BE2C (cell line): ENCODE results near the gene GRIN2D.

Experiments used
- DNase-seq: peaks from one replicate; pipeline ENCODE4 v3.0.0-alpha.2; 2020
- H3K27me3 ChIP-seq: fragments of 250-450 bp; sonication (Bioruptor Pico); 2 replicates; pipeline ENCODE4 v1.5.1; 2020; ENCODE audit warnings: mild to moderate bottlenecking
- H3K36me3 ChIP-seq: fragments of 250-450 bp; sonication (Bioruptor Pico); 2 replicates; pipeline ENCODE4 v1.5.1; 2020; ENCODE audit warnings: mild to moderate bottlenecking
- H3K4me1 ChIP-seq: fragments of 250-450 bp; sonication (Bioruptor Pico); 2 replicates; pipeline ENCODE4 v1.5.1; 2020
- H3K4me3 ChIP-seq: 2 replicates; pipeline ENCODE4 v1.5.1; 2011; ENCODE audit warnings: low read depth, low read length
- H3K9me3 ChIP-seq: fragments of 250-450 bp; sonication (Bioruptor Pico); 2 replicates; pipeline ENCODE4 v1.5.1; 2020
- TF ChIP-seq, protein P1 (sequence below): IDR thresholded peaks from 2 replicates; pipeline ENCODE4 v1.5.1; 2012; ENCODE audit warnings: mild to moderate bottlenecking, low read depth, low read length

Gene GRIN2D

DNA sequence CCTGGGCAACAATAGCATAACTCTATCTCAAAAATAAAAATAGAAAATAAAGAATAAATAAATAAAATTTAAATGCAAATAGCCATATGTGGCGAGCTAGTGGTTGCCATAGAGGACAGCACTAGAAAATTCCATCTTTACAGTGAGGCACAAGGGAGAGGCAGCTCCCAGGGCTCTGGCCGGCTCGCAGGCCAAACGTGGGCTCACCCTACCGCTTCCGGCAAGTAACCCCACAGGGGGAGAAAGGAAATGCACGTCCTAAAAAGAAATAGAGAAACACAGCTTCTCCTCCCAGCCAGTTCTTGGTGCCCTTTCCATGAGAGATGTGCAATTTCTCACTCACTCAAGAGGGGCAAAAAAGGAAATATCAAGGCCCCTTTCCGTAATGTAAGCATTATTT is 39.9 kb downstream of the GRIN2D start:
- H3K36me3 ChIP-seq: no peaks in the 10 kb centered on the region
- H3K27me3 ChIP-seq: peaks cover 5% of the 10 kb centered on the region; the same call in 1 of the 2 replicates
- no peaks in the 10 kb centered on the region; the same call in 1 of the 2 replicates for H3K4me1 ChIP-seq
- no peaks in the 10 kb centered on the region; the same call in 1 of the 2 replicates for H3K9me3 ChIP-seq
- TF ChIP-seq, protein P1, sequence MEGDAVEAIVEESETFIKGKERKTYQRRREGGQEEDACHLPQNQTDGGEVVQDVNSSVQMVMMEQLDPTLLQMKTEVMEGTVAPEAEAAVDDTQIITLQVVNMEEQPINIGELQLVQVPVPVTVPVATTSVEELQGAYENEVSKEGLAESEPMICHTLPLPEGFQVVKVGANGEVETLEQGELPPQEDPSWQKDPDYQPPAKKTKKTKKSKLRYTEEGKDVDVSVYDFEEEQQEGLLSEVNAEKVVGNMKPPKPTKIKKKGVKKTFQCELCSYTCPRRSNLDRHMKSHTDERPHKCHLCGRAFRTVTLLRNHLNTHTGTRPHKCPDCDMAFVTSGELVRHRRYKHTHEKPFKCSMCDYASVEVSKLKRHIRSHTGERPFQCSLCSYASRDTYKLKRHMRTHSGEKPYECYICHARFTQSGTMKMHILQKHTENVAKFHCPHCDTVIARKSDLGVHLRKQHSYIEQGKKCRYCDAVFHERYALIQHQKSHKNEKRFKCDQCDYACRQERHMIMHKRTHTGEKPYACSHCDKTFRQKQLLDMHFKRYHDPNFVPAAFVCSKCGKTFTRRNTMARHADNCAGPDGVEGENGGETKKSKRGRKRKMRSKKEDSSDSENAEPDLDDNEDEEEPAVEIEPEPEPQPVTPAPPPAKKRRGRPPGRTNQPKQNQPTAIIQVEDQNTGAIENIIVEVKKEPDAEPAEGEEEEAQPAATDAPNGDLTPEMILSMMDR: no peak
- DNase-seq: no peak
- no peak overlapping the region for H3K4me3 ChIP-seq

- H3K36me3 ChIP-seq: no peaks in the 10 kb centered on the region
- H3K4me1 ChIP-seq: no peaks in the 10 kb centered on the region; the same call in 1 of the 2 replicates
- no peak for DNase-seq
- H3K27me3 ChIP-seq: peaks cover 8% of the 10 kb centered on the region
- TF ChIP-seq, protein P1: no peak
- no peaks in the 10 kb centered on the region; the same call in 1 of the 2 replicates for H3K9me3 ChIP-seq
- no peak overlapping the region for H3K4me3 ChIP-seq
Measured at GRCh38 chr19:48436586-48436985, 43.1 kb downstream of the GRIN2D start.

DNA sequence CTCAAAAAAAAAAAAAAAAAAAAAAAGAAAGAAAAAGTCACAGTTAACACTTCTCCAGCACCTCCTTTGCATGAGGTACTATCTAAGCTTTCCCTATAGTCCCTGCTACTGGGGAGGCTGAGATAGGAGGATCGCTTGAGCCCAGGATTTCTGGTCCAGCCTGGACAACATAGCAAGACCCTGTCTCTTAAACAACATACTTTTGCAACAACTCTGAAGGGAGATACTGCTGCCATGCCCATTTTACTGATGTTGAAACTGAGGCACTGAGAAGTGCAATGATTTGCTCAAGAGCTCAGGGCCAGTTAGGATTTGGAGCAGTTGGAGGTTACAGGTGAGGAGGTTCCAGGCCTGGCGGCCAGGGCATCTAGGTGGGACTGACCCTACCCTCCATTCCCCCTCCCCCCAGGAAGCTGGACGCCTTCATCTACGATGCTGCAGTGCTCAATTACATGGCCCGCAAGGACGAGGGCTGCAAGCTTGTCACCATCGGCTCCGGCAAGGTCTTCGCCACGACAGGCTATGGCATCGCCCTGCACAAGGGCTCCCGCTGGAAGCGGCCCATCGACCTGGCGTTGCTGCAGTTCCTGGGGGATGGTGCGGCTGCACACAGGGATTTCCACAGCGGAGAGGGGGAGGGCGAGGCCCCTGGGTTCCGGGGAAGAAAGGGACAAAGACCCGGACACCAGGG is 48.0 kb downstream of the GRIN2D start:
- TF ChIP-seq, protein P1: no peak
- no peak for DNase-seq
- Histone ChIP-seq H3K36me3 (no peaks in the 10 kb centered on the region), H3K4me1 (peaks cover 5% of the 10 kb centered on the region; the same call in 1 of the 2 replicates), H3K9me3 (no peaks in the 10 kb centered on the region; the same call in 1 of the 2 replicates), H3K4me3 (no peak overlapping the region), H3K27me3 (peaks cover 40% of the 10 kb centered on the region)

DNA sequence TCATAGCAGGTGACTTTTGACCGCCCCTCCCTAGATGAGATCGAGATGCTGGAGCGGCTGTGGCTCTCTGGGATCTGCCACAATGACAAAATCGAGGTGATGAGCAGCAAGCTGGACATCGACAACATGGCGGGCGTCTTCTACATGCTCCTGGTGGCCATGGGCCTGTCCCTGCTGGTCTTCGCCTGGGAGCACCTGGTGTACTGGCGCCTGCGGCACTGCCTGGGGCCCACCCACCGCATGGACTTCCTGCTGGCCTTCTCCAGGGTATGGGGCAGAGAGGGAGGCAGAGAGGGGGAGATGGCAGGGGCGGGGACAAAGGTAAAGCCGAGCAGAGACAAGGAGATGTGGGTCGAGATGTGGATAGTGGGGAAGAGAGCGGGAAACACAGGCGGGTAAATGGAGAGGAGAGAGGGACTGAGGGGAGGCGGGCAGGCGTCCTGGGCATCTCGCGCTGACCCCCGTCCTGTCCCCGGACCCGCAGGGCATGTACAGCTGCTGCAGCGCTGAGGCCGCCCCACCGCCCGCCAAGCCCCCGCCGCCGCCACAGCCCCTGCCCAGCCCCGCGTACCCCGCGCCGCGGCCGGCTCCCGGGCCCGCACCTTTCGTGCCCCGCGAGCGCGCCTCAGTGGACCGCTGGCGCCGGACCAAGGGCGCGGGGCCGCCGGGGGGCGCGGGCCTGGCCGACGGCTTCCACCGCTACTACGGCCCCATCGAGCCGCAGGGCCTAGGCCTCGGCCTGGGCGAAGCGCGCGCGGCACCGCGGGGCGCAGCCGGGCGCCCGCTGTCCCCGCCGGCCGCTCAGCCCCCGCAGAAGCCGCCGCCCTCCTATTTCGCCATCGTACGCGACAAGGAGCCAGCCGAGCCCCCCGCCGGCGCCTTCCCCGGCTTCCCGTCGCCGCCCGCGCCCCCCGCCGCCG is 48.9 kb downstream of the GRIN2D start:
- Histone ChIP-seq H3K36me3 (peaks cover 3% of the 10 kb centered on the region), H3K9me3 (no peaks in the 10 kb centered on the region; the same call in 1 of the 2 replicates), H3K4me1 (peaks cover 5% of the 10 kb centered on the region; the same call in 1 of the 2 replicates), H3K4me3 (no peak overlapping the region), H3K27me3 (peaks cover 40% of the 10 kb centered on the region)
- no peak for DNase-seq
- TF ChIP-seq, protein P1: no peak

DNA sequence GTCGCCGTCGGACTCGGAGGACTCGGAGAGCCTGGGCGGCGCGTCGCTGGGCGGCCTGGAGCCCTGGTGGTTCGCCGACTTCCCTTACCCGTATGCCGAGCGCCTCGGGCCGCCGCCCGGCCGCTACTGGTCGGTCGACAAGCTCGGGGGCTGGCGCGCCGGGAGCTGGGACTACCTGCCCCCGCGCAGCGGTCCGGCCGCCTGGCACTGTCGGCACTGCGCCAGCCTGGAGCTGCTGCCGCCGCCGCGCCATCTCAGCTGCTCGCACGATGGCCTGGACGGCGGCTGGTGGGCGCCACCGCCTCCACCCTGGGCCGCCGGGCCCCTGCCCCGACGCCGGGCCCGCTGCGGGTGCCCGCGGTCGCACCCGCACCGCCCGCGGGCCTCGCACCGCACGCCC is 49.8 kb downstream of the GRIN2D start:
- H3K4me1 ChIP-seq: peaks cover 5% of the 10 kb centered on the region; the same call in 1 of the 2 replicates
- H3K9me3 ChIP-seq: no peaks in the 10 kb centered on the region; the same call in 1 of the 2 replicates
- DNase-seq: no peak
- TF ChIP-seq, protein P1: no peak
- H3K27me3 ChIP-seq: peaks cover 34% of the 10 kb centered on the region
- peaks cover 12% of the 10 kb centered on the region for H3K36me3 ChIP-seq
- H3K4me3 ChIP-seq: no peak overlapping the region
